ENCODE results near the gene SLC39A5. TPM values are rescaled to one million over a fixed set of nuclear protein-coding genes. Genes with fewer than 3 reads are reported as not detected.
"Not testable (repeated sequence)": the region's sequence is repeated elsewhere in the genome, so short reads cannot be mapped to it uniquely, and the experiment has no call there.

SLC39A5 gene
- total RNA-seq = 1 to 10 TPM in 1 of 2 experiments, under 1 TPM in 1; 0.80 to 1.2 TPM

DNA sequence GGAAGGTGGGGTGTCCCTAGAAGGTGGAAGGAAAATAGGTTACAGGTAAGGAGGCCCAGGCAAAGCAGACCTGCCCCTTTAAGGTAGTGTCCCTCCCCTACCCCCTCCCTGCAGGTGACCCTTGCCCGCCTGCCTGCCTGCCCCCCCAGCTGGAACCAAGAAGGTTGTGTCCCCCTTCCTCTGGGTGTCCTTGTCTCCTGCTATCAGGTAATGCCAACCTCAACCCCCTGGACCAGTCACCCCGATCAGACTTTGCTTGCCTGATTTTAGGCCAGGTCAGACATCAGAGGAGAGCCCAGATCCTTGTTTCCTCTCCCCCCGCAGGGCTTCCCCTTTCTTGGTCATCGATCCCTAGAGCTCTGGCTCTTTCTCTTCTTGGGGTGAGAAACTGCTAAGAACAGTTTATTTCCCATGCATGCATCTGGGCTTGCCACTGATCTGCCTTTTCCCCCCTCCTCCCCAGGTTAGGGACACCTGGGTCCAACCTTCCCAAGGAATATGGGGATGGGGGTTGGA, at the start of gene SLC39A5:
SLC39A5 (plus strand) TSS at position 136 of the 516 bp plus-strand sequence. CDS start 1,224 bp downstream, outside the sequence.
- ChIA-PET POLR2A (interaction anchor here (1.1 kb wide), 1 partner anchor 7 kb away, joined by 4 read pairs; no protein-coding TSS in a partner anchor), CTCF (no interaction called here)
- Mint-ChIP-seq H3K36me3 (ENCODE audit: low read depth) (peaks cover 6% of the 10 kb centered on the region), H3K27ac (no peak within 1 kb of the TSS), H3K4me3 (no peak within 1 kb of the TSS), H3K27me3 (no peaks in the 10 kb centered on the region), H3K9me3 (no peaks in the 10 kb centered on the region), H3K4me1 (peaks cover 12% of the 10 kb centered on the region)
- DNase-seq = no peak

GRCh38 chr12:56186957-56187356, 42.9 kb upstream of the SLC39A5 start:
- DNase-seq = no peak
- Mint-ChIP-seq H3K4me1 (peaks cover 41% of the 10 kb centered on the region), H3K9me3 (no peaks in the 10 kb centered on the region), H3K4me3 (no peak overlapping the region), H3K27ac (no peak overlapping the region), H3K36me3 (ENCODE audit: low read depth) (peaks cover 53% of the 10 kb centered on the region), H3K27me3 (no peaks in the 10 kb centered on the region)
- CTCF ChIA-PET = interaction anchor here (0.6 to 9.6 kb wide), 4 partner anchors 19 to 63 kb away, joined by 5 to 271 read pairs (median 33); partner anchors contain the start of genes ESYT1, RPL41 and ZC3H10
- POLR2A ChIA-PET = interaction anchor here (3.0 to 5.1 kb wide), 6 partner anchors 16 to 69 kb away, joined by 11 to 114 read pairs (median 48); partner anchors contain the start of genes ESYT1, MYL6, MYL6B and RPL41

GRCh38 chr12:56188131-56188777, 41.6 kb upstream of the SLC39A5 start:
- POLR2A ChIA-PET = interaction anchor here (0.8 to 5.1 kb wide), 20 partner anchors 9 to 441 kb away, joined by 3 to 114 read pairs (median 10); partner anchors contain the start of genes ANKRD52, ESYT1, MYL6 and MYL6B
- Mint-ChIP-seq H3K4me3 (peak overlapping the region; percentile 84), H3K36me3 (ENCODE audit: low read depth) (peaks cover 54% of the 10 kb centered on the region), H3K27ac (peak overlapping the region; percentile 77), H3K4me1 (peaks cover 50% of the 10 kb centered on the region), H3K9me3 (no peaks in the 10 kb centered on the region), H3K27me3 (no peaks in the 10 kb centered on the region)
- DNase-seq = no peak
- CTCF ChIA-PET = interaction anchor here (0.9 to 9.6 kb wide), 19 partner anchors 11 to 447 kb away, joined by 3 to 271 read pairs (median 9); partner anchors contain the start of genes ANKRD52, COQ10A, ESYT1 and MYL6

- no peak for DNase-seq
- Mint-ChIP-seq H3K27ac (peak overlapping the region; percentile 77), H3K4me3 (peak overlapping the region; percentile 84), H3K36me3 (ENCODE audit: low read depth) (peaks cover 55% of the 10 kb centered on the region), H3K4me1 (peaks cover 53% of the 10 kb centered on the region), H3K9me3 (no peaks in the 10 kb centered on the region), H3K27me3 (no peaks in the 10 kb centered on the region)
- POLR2A ChIA-PET = interaction anchor here (0.8 to 5.1 kb wide), 22 partner anchors 9 to 441 kb away, joined by 3 to 114 read pairs (median 8); partner anchors contain the start of genes ANKRD52, ESYT1, MYL6 and MYL6B
- CTCF ChIA-PET = interaction anchor here (0.9 to 9.6 kb wide), 29 partner anchors 10 to 450 kb away, joined by 3 to 271 read pairs (median 9); partner anchors contain the start of genes ANKRD52, COQ10A, ESYT1 and PA2G4
Measured at GRCh38 chr12:56188778-56189098, 41.1 kb upstream of the SLC39A5 start.

- H3K9me3 Mint-ChIP-seq = no peaks in the 10 kb centered on the region
- H3K4me1 Mint-ChIP-seq = peaks cover 53% of the 10 kb centered on the region
- ChIA-PET POLR2A (interaction anchor here (0.6 to 5.1 kb wide), 32 partner anchors 11 to 440 kb away, joined by 3 to 114 read pairs (median 6); partner anchors contain the start of genes ANKRD52, CNPY2, ESYT1 and MYL6), CTCF (interaction anchor here (0.7 to 9.6 kb wide), 57 partner anchors 10 to 451 kb away, joined by 3 to 271 read pairs (median 5); partner anchors contain the start of genes ANKRD52, COQ10A, CS and ESYT1)
- H3K27me3 Mint-ChIP-seq = no peaks in the 10 kb centered on the region
- peak within 1 kb of the TSS; percentile 97 for H3K4me3 Mint-ChIP-seq
- DNase-seq = peak; percentile 85
- H3K36me3 Mint-ChIP-seq (ENCODE audit: low read depth) = peaks cover 49% of the 10 kb centered on the region
- peak within 1 kb of the TSS; percentile 94 for H3K27ac Mint-ChIP-seq
Measured at GRCh38 chr12:56189099-56189917, 40.5 kb upstream of the SLC39A5 start, which contains the start of gene SMARCC2. TSS of gene SMARCC2 (minus strand) at chr12:56189483. CDS start at chr12:56189461, 22 bp downstream.

- peak; percentile 81 for DNase-seq
- Mint-ChIP-seq H3K4me1 (peaks cover 53% of the 10 kb centered on the region), H3K9me3 (no peaks in the 10 kb centered on the region), H3K27me3 (no peaks in the 10 kb centered on the region), H3K36me3 (ENCODE audit: low read depth) (peaks cover 46% of the 10 kb centered on the region), H3K27ac (peak overlapping the region; percentile 94), H3K4me3 (peak overlapping the region; percentile 97)
- POLR2A ChIA-PET = interaction anchor here (0.6 to 5.1 kb wide), 29 partner anchors 11 to 279 kb away, joined by 3 to 114 read pairs (median 7); partner anchors contain the start of genes CNPY2, ESYT1, MYL6 and MYL6B
- CTCF ChIA-PET = interaction anchor here (0.7 to 9.6 kb wide), 53 partner anchors 9 to 452 kb away, joined by 3 to 271 read pairs (median 5); partner anchors contain the start of genes ANKRD52, COQ10A, CS and ESYT1
Measured at GRCh38 chr12:56189918-56190694, 39.7 kb upstream of the SLC39A5 start.

DNA sequence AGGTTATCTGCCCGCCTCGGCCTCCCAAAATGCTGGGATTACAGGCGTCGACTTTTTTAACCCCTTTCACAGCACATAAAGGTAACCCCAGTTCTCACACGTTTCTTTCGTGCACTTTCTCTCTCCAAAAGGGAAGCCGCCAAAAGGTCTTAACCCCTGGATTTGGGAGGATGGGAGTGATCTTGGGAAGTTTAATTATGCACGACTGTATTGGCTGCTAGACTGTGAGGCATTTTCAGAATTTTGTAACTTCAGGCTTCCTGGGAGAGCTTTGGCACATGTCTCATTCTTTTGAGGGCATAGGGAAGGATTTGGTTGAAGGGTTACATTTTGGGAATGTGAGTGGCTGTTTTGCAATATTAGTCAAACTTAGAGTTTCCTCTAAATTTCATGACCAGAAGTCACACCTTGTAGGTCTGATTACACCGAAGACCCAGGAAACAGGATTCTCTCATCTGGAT, 39.1 kb upstream of the SLC39A5 start:
- peaks cover 44% of the 10 kb centered on the region for H3K36me3 Mint-ChIP-seq (ENCODE audit: low read depth)
- no peaks in the 10 kb centered on the region for H3K9me3 Mint-ChIP-seq
- ChIA-PET POLR2A (interaction anchor here (0.6 to 5.1 kb wide), 8 partner anchors 29 to 278 kb away, joined by 3 to 114 read pairs (median 16); partner anchors contain the start of genes ESYT1, MYL6, PA2G4 and RPL41), CTCF (interaction anchor here (0.7 to 9.6 kb wide), 14 partner anchors 10 to 373 kb away, joined by 3 to 271 read pairs (median 9); partner anchors contain the start of genes ANKRD52, CS, ESYT1 and ORMDL2)
- no peaks in the 10 kb centered on the region for H3K27me3 Mint-ChIP-seq
- H3K27ac Mint-ChIP-seq = peak overlapping the region; percentile 94
- H3K4me3 Mint-ChIP-seq = peak overlapping the region; percentile 97
- DNase-seq = no peak
- H3K4me1 Mint-ChIP-seq = peaks cover 52% of the 10 kb centered on the region

- no peaks in the 10 kb centered on the region for H3K9me3 Mint-ChIP-seq
- H3K27ac Mint-ChIP-seq = peak overlapping the region; percentile 48
- CTCF ChIA-PET = interaction anchor here (1.0 to 9.6 kb wide), 8 partner anchors 9 to 272 kb away, joined by 3 to 271 read pairs (median 6); partner anchors contain the start of genes ESYT1, RNF41, RPL41 and ZC3H10
- DNase-seq = no peak
- peaks cover 27% of the 10 kb centered on the region for H3K36me3 Mint-ChIP-seq (ENCODE audit: low read depth)
- H3K4me3 Mint-ChIP-seq = no peak overlapping the region
- H3K4me1 Mint-ChIP-seq = peaks cover 35% of the 10 kb centered on the region
- POLR2A ChIA-PET = interaction anchor here (1.0 kb wide), 1 partner anchor 34 kb away, joined by 3 read pairs; no protein-coding TSS in a partner anchor
- H3K27me3 Mint-ChIP-seq = no peaks in the 10 kb centered on the region
Measured at GRCh38 chr12:56192582-56192981, 37.3 kb upstream of the SLC39A5 start.

- peaks cover 22% of the 10 kb centered on the region for H3K36me3 Mint-ChIP-seq (ENCODE audit: low read depth)
- peak; percentile 78 for DNase-seq
- H3K4me3 Mint-ChIP-seq = no peak overlapping the region
- H3K27me3 Mint-ChIP-seq = no peaks in the 10 kb centered on the region
- POLR2A ChIA-PET = interaction anchor here (0.8 to 1.0 kb wide), 2 partner anchors 20 to 34 kb away, joined by 3 to 5 read pairs; no protein-coding TSS in a partner anchor
- CTCF ChIA-PET = interaction anchor here (1.1 to 9.6 kb wide), 8 partner anchors 9 to 271 kb away, joined by 3 to 271 read pairs (median 6); partner anchors contain the start of genes ESYT1, RNF41, RPL41 and ZC3H10
- no peaks in the 10 kb centered on the region for H3K9me3 Mint-ChIP-seq
- H3K4me1 Mint-ChIP-seq = peaks cover 30% of the 10 kb centered on the region
- peak overlapping the region; percentile 22 for H3K27ac Mint-ChIP-seq
Measured at GRCh38 chr12:56193025-56193578, 36.7 kb upstream of the SLC39A5 start.

- H3K4me1 Mint-ChIP-seq = peaks cover 12% of the 10 kb centered on the region
- DNase-seq; H3K9me3 Mint-ChIP-seq; H3K36me3 Mint-ChIP-seq (ENCODE audit: low read depth); H3K4me3 Mint-ChIP-seq; H3K27me3 Mint-ChIP-seq; H3K27ac Mint-ChIP-seq: not testable (repeated sequence)
- ChIA-PET CTCF (interaction anchor here (0.6 to 3.3 kb wide), 5 partner anchors 8 to 150 kb away, joined by 3 to 15 read pairs (median 4); partner anchors contain the start of gene SMARCC2), POLR2A (interaction anchor here (0.7 to 2.0 kb wide), 2 partner anchors 25 to 371 kb away, joined by 3 to 10 read pairs; partner anchors contain the start of gene RNF41)
Measured at GRCh38 chr12:56196818-56197550, 32.9 kb upstream of the SLC39A5 start.
